ENCODE measurements around the gene DLGAP1.
"Not testable (repeated sequence)": the region's sequence is repeated elsewhere in the genome, so short reads cannot be mapped to it uniquely, and the experiment has no call there.

Gene DLGAP1

GRCh38 chr18:4384932-4385331 lies 70.2 kb downstream of the DLGAP1 start:
- no peak for DNase-seq

- no peak for DNase-seq
Measured at GRCh38 chr18:4374564-4374963, 80.5 kb downstream of the DLGAP1 start.

- DNase-seq: no peak
Measured at GRCh38 chr18:4369705-4370104, 85.4 kb downstream of the DLGAP1 start.

GRCh38 chr18:4360221-4360715 lies 94.8 kb downstream of the DLGAP1 start:
- DNase-seq: no peak

DNA sequence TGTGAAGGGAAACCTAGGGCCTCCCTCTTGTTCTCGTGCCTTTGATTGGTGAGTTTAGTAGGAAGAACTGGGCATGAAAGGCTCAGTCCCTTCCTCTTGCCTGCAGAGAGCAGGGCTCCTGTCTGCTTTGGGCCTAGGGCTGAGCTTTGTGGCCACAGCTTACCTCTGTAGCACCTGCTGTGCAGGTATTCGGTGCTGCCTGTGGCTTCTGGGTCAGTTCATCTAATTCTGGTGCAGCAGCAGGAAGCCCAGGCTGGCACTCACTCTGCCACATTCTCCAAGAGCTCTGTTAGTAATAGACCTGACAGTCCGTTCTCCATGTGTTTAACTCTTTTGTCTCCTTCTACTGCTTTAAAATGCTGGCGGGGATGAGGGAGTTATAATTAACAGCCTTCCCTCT lies 96.5 kb downstream of the DLGAP1 start:
- DNase-seq: no peak

GRCh38 chr18:4357579-4357978 lies 97.5 kb downstream of the DLGAP1 start:
- no peak for DNase-seq

DNA sequence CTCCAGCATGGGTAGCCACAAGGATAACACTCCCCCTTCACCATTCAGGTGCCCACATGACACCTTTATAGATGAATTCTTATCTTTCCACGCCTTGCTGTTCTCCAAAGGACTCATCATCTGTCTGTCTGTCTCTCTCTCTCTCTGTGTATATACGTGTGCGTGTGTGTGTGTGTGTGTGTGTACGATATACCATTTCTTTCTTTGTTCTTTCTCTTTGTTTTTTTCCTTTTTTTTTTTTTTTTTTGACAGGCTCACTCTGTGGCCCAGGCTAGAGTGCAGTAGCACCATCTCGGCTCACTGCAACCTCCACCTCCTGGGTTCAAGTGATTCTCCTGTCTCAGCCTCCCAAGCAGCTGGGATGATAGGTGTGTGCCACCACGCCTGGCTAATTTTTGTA lies 98.2 kb downstream of the DLGAP1 start:
- no peak for DNase-seq

- DNase-seq: no peak
Measured at GRCh38 chr18:4353853-4354418, 101.2 kb downstream of the DLGAP1 start.

- no peak for DNase-seq
Measured at GRCh38 chr18:4352746-4353551, 102.2 kb downstream of the DLGAP1 start.

DNA sequence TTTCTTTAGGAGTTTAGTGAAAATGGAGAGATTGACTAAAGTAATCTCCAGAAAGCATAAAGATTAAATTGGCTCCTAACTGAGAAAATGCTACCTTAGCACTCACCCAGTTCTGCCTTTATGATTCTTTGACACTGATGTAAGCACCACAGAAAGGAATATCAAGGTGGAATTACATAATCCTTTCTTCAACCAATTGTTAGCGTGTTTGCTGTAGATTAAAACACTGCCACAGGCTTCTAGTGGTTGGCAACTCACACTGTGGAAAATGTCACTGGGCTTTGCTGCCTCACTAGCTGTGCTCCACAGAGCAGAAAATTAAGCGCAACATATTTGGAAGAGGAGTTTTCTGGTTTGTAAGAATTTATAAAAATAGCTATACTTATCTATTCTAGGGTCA lies 104.1 kb downstream of the DLGAP1 start:
- DNase-seq: no peak

GRCh38 chr18:4335386-4335785 lies 119.7 kb downstream of the DLGAP1 start:
- no peak for DNase-seq

- no peak for DNase-seq
Measured at GRCh38 chr18:4333043-4333442, 122.1 kb downstream of the DLGAP1 start.

DNA sequence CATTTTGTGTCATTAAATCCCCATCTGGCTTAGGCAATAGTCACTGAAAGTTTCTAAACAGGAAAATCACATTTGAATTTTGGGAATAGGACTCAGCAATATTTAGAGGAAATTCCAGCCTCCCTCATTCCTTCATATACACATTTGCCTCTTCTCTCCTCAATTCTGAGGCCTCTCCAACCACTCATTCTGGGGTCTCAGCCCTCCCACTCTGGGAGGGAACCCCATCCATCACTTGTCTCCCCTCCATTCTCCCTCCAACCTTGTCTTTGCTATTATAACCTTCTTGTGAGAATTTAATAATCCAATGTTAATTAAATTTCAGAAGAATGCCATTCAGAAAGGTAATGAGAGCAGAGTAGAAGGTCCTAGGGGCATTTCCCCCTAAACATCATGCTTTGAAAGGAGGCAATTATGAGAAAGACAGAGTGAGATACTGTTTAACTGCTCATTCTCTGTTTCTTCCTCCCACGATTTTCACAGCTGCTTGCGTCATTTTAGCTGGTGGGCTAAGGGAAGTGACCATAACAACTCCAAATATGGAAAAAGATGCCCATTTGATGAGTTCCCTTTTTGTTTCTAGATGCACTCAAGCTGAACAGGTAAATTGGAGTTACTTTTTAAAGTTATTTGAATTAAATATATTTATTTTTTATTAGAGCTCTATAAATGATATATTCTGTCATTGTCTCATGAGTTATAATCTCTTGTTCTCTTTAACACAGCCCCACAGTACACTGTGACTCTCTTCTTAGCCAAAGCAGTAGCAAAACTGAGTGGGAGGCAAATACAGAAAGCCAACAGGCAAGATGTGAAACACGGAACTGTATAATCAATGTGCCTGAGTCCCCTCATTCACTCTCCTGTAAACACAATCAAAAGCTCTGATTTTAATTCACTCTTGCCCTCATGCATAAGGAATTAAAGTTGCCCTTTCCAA lies 135.1 kb downstream of the DLGAP1 start:
- no peak for DNase-seq

DNA sequence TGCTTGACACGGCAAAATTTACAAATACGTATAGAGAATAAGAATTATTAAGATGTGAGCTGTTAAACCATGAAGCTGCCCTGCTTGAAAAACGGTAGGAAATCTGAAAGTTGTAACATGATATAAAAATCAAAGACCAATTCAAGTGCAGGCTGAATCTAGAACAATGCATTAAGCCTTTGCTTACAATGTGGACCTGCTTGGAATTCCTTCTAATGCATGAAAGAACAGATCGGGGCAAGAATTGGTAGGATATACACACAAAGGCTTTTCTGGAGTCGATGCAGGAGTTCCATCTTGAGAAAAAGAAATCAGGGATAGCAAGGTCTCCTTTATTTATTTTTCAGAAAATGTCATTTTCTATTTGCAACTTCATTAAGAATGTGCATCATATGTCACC lies 136.8 kb downstream of the DLGAP1 start:
- no peak for DNase-seq

DNA sequence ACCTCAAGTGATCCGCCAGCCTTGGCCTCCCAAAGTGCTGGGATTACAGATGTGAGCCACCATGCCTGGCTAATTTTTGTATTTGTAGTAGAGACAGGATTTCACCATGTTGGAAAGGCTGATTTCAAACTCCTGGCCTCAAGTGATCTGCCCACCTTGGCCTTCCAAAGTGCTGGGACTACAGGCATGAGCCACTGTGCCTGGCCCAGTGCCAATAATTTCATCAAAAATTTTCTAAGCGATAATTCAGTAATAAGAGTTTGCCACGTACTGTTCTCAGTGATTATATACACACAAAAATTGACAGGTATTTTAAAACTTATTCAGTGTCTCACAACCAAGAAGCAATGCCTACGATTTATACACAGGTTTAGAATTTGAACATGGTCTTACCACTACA lies 143.2 kb downstream of the DLGAP1 start:
- not testable (repeated sequence) for DNase-seq

- DNase-seq: no peak
Measured at GRCh38 chr18:4311136-4311535, 144.0 kb downstream of the DLGAP1 start.

GRCh38 chr18:4309227-4309626 lies 145.9 kb downstream of the DLGAP1 start:
- no peak for DNase-seq

DNA sequence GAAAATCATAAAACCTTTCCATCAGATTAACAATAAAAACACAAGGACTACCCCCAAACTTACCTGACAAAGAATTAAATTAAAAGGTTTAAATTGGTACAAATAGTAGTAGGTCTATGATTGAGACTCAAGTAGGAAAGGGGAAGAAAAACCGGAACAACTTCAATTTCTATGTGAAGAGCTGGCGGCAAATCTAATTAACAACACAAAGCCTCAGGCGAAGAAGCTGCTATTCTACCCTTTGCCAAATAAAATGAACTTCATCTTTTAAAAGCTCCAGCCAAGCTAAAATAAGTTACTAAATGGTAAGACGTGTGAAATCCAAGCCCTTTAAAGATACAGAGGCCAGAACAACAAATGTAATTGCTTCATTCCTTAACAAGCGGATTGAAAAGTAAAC lies 146.5 kb downstream of the DLGAP1 start:
- no peak for DNase-seq

DNA sequence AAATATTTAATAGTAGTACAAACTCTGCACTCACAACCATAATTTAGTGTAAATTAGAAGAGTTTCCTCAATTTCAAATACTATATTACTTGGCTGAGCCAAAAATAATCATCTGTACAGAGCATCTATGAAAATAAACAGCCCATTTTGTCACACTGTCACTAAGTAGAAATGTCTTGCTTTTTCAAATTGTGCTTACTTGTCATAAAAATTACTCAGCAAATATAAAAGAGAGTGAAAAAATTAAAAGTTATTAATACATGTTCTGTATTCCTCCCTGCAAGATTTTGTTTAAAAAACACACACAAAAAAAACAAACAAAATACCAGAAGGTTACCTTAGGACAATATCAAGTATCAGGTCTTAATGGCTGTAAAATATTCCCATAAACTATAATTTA lies 155.7 kb downstream of the DLGAP1 start:
- DNase-seq: no peak

- DNase-seq: no peak
Measured at GRCh38 chr18:4293337-4293736, 161.8 kb downstream of the DLGAP1 start.

DNA sequence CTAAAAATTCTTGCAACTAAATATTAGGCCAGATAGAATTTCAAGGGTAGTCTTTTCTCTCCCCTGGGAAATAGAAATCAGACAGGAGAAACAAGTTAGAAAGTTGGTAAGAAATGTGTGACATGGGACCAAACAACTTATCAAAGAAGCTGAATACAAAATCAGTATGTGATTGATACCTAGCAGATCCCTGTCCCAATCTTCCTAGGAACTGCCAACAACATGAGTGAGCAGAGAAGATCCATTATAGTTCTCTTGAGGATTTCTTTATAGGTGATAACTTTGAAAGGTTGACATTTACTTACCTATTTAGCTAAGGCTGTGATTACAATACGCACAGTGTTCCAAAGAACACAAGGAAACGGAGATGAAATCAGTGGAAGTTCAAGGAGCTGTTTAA lies 162.4 kb downstream of the DLGAP1 start:
- DNase-seq: no peak

DNA sequence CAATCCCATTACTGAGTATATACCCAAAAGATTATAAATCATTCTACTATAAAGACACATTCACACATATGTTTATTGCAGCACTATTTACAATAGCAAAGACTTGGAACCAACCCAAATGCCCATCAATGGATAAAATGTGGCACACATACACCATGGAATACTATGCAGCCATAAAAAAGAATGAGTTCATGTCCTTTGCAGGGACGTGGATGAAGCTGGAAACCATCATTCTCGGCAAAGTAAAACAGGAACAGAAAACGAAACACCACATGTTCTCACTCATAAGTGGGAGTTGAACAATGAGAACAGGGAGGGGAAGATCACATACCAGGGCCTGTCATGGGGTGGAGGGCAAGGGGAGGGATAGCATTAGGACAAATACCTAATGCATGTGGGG lies 167.8 kb downstream of the DLGAP1 start:
- not testable (repeated sequence) for DNase-seq

DNA sequence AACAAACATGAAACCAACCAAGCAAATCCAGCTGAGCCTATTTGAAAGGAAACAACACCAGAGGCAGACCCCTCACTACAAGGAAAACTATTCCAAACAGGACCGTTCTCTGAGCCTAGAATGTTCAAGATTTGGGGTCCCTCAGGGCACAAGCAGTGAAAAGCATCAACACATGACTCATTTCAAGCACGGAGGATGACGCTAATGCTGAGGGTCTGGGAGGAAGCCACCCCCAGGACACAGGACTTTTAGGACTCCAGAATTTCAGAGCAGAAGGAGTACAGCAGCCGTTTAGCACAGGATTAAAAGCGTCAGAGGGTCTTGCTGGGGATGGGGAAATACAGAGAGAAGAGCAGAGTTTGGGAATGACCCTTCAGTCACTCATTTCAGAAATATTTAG lies 168.9 kb downstream of the DLGAP1 start:
- DNase-seq: no peak

All from suppressor macrophage (primary cell).